GM23248 (cell line): Measurements from ENCODE around the gene LIFR. TPM values are rescaled to one million over a fixed set of nuclear protein-coding genes. Genes with fewer than 3 reads are reported as not detected.

Source experiments
- DNase-seq: peaks from one replicate; pipeline ENCODE4 v3.0.0-alpha.2; 2015
- H2AFZ ChIP-seq: fragments of 200-600 bp; sonication (generic); 2 replicates; pipeline ENCODE4 v1.6.1; 2016; ENCODE audit warnings: antibody characterized with exemption
- H3F3A ChIP-seq: fragments of 200-600 bp; sonication (generic); 2 replicates; pipeline ENCODE4 v1.6.1; 2016; ENCODE audit warnings: mild to moderate bottlenecking, antibody characterized with exemption, mixed run types; ENCODE audit not compliant: insufficient read depth
- H3K27ac ChIP-seq: fragments of 200-600 bp; sonication (generic); 2 replicates; pipeline ENCODE4 v1.5.1; 2016; ENCODE audit warnings: mild to moderate bottlenecking
- H3K27me3 ChIP-seq: fragments of 200-600 bp; sonication (generic); replicated peaks from 2 replicates; pipeline ENCODE4 v1.6.1; 2016; ENCODE audit warnings: mild to moderate bottlenecking; ENCODE audit not compliant: insufficient read depth
- H3K36me3 ChIP-seq: fragments of 200-600 bp; sonication (generic); 2 replicates; pipeline ENCODE4 v1.6.1; 2016; ENCODE audit warnings: low read depth, mild to moderate bottlenecking
- H3K4me1 ChIP-seq: fragments of 200-600 bp; sonication (generic); 2 replicates; pipeline ENCODE4 v1.6.1; 2016; ENCODE audit warnings: mild to moderate bottlenecking; ENCODE audit not compliant: insufficient read depth
- H3K4me2 ChIP-seq: fragments of 200-600 bp; sonication (generic); one replicate; pipeline ENCODE4 v1.6.1; 2016; ENCODE audit warnings: mild to moderate bottlenecking; ENCODE audit not compliant: unreplicated experiment
- H3K4me3 ChIP-seq: fragments of 200-600 bp; sonication (generic); 2 replicates; pipeline ENCODE4 v1.5.1; 2016; ENCODE audit warnings: mild to moderate bottlenecking
- H3K79me2 ChIP-seq: fragments of 200-600 bp; sonication (generic); 2 replicates; pipeline ENCODE4 v1.6.1; 2016; ENCODE audit warnings: mild to moderate bottlenecking; ENCODE audit not compliant: insufficient read depth
- H3K9ac ChIP-seq: fragments of 200-600 bp; sonication (generic); 2 replicates; pipeline ENCODE4 v1.6.1; 2016; ENCODE audit warnings: mild to moderate bottlenecking
- H3K9me2 ChIP-seq: fragments of 200-600 bp; sonication (generic); 2 replicates; pipeline ENCODE4 v1.6.1; 2016; ENCODE audit warnings: mixed run types, mild to moderate bottlenecking, moderate library complexity; ENCODE audit not compliant: insufficient read depth
- H3K9me3 ChIP-seq: fragments of 200-600 bp; sonication (generic); one replicate; pipeline ENCODE4 v1.6.1; 2017; ENCODE audit warnings: low read depth
- H4K20me1 ChIP-seq: fragments of 200-600 bp; sonication (generic); 2 replicates; pipeline ENCODE4 v1.6.0; 2016; ENCODE audit not compliant: insufficient read depth
- EZH2 ChIP-seq: fragments of 200-600 bp; sonication (generic); IDR thresholded peaks from 2 replicates; pipeline ENCODE4 v1.6.1; 2018; ENCODE audit warnings: antibody characterized with exemption, mild to moderate bottlenecking; ENCODE audit not compliant: insufficient read depth, poor library complexity, severe bottlenecking
- EZH2phosphoT487 ChIP-seq: fragments of 200-600 bp; sonication (generic); IDR thresholded peaks from 2 replicates; pipeline ENCODE4 v1.6.1; 2018; ENCODE audit warnings: antibody characterized with exemption, moderate library complexity, mild to moderate bottlenecking, low read depth; ENCODE audit not compliant: insufficient read depth
- WGBS, 2 experiments: methylation state at CpG; one replicate each; pipeline ENCODE4 v1.1.6; 2015 to 2017; ENCODE audit warnings: low lambda C conversion rate in 2 of 2, low coverage in 1 of 2; ENCODE audit errors: missing lambda C conversion rate in 2 of 2; 5-methylcytosine and 5-hydroxymethylcytosine counted together
- in situ Hi-C: fragments of 300-500 bp; cut with MboI; formaldehyde crosslinking; loops from 2 replicates; pipeline ENCODE4 v1.15.0; 2020
- polyA plus RNA-seq: library from polyadenylated mRNA; unstranded; fragments of >200 nt; fragmentation: Nextera tagmentation; extraction: Ambion mirVana; gene quantifications from 2 replicates; pipeline ENCODE4 v1.2.1, GENCODE V29; 2016
- total RNA-seq: library from RNA; depleted of rRNA; stranded (reverse); fragments of >200 nt; shearing (Covaris generic); gene quantifications from 2 replicates; pipeline ENCODE4 v1.2.3, GENCODE V29; 2014

LIFR gene
- total and polyA plus RNA-seq, 2 experiments from 2014 or later = 6.9 to 8.1 TPM

DNA sequence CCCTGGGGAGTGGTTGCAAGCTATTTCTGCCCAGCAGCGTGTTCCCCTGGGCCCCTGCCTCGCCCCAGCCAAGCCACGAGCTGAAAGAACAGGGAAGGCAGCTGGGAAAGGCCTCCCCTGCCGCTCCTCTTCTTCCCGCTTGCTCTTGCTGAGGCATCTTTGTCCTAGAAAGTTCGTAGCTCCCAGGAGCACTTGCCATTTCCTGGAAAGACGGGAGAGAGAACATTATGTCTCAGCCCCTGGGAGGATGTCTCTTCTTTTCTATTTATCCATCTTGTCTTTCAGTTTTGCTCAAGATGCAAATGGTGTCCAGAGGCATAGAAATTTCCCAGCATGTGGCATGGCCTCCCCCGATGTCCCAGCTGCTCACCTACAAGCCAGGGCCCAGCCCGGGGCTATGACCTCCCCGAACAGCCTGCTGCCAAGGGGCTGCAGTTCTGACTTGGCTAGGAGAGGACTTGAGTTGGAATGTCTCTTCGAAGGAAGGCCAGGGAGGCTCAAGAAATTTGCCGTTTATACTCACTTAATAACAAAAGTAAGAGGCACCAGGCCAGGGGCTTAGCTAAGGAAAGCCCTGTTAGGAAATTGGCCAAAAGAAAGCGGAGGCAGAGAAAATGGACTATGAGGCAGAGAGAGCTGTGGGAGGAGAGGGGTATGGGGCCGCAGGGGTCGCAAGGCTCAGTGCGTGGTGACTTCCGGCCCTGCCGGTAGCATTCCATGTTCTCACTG, 87.3 kb downstream of the LIFR start:
- H3K4me2 ChIP-seq = no peak overlapping the region
- no peak overlapping the region for H2AFZ ChIP-seq
- WGBS, 2 experiments = 65 to 74% methylated on average over 18 of the region's 18 CpGs
- H3K4me3 ChIP-seq = no peak overlapping the region
- no peak overlapping the region for H3K9ac ChIP-seq
- H3K4me1 ChIP-seq = peaks cover 41% of the 10 kb centered on the region
- TF ChIP-seq EZH2phosphoT487 (no peak), EZH2 (no peak)
- H3K36me3 ChIP-seq = no peaks in the 10 kb centered on the region
- H4K20me1 ChIP-seq = no peaks in the 10 kb centered on the region
- H3K9me3 ChIP-seq = no peaks in the 10 kb centered on the region
- H3K27ac ChIP-seq = no peak overlapping the region
- in situ Hi-C loops = no loop called here
- DNase-seq = no peak
- no peaks in the 10 kb centered on the region for H3K9me2 ChIP-seq
- no peaks in the 10 kb centered on the region for H3K79me2 ChIP-seq
- H3F3A ChIP-seq = peaks cover 21% of the 10 kb centered on the region
- no peaks in the 10 kb centered on the region for H3K27me3 ChIP-seq

- in situ Hi-C loops = no loop called here
- H3K9ac ChIP-seq = no peak overlapping the region
- TF ChIP-seq EZH2 (no peak), EZH2phosphoT487 (no peak)
- no peaks in the 10 kb centered on the region for H3K27me3 ChIP-seq
- no peaks in the 10 kb centered on the region for H3K36me3 ChIP-seq
- peak overlapping the region; percentile 53 for H3K4me2 ChIP-seq
- no peaks in the 10 kb centered on the region for H3K79me2 ChIP-seq
- H3F3A ChIP-seq = peaks cover 28% of the 10 kb centered on the region
- H3K27ac ChIP-seq = peak overlapping the region; percentile 24; the same call in 1 of the 2 replicates
- peak; percentile 97 for DNase-seq
- peaks cover 49% of the 10 kb centered on the region for H3K4me1 ChIP-seq
- no peak overlapping the region for H2AFZ ChIP-seq
- 33 to 37% methylated on average over 12 of the region's 12 CpGs for WGBS, 2 experiments
- no peak overlapping the region for H3K4me3 ChIP-seq
- H3K9me3 ChIP-seq = no peaks in the 10 kb centered on the region
- no peaks in the 10 kb centered on the region for H4K20me1 ChIP-seq
- no peaks in the 10 kb centered on the region for H3K9me2 ChIP-seq
These were observed 88.2 kb downstream of the LIFR start for GRCh38 chr5:38468202-38468673.

DNA sequence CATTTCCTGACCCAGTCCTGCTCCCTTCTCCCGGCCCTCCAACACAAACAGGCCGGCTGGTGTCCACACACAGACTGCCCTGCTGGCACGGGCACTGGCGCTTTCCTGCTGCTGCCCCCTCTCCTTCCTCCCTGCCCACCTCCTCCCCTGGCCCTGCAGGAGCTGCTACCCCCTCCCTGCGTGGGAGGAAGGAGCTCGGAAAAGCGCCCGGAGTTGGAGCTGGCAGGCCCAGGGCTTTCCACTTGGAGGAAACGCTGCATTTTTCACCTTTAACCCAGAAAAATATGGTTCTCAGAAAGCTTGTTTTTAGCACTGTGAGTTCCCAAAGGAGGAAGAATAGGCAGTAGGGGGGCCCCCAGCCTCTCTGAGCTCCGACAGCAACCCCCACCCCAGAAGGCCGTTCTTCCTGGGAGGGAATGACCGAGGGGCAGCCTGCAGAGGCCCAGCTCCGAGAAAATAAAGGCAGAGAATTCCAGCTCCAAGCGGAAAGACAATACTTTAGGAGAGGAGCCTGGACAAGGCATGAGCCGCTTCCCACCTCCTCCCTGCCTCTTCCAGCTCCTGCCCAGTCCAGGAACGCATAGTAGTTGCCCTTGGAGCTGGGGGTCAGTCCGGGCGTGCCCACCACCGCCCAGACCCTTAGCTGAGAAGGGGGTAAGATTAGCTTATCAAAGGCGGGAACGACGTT, 88.9 kb downstream of the LIFR start:
- Histone ChIP-seq H3K9me2 (no peaks in the 10 kb centered on the region), H3K36me3 (no peaks in the 10 kb centered on the region), H2AFZ (peak overlapping the region; percentile 61), H3F3A (peaks cover 35% of the 10 kb centered on the region), H3K27me3 (no peaks in the 10 kb centered on the region), H3K4me1 (peaks cover 55% of the 10 kb centered on the region), H4K20me1 (no peaks in the 10 kb centered on the region), H3K4me2 (peak overlapping the region; percentile 53), H3K4me3 (no peak overlapping the region), H3K9ac (peak overlapping the region; percentile 37; the same call in 1 of the 2 replicates), H3K79me2 (no peaks in the 10 kb centered on the region), H3K27ac (peak overlapping the region; percentile 16; the same call in 1 of the 2 replicates), H3K9me3 (no peaks in the 10 kb centered on the region)
- WGBS, 2 experiments = 15 to 18% methylated on average over 18 to 21 of the region's 22 CpGs
- in situ Hi-C loops = no loop called here
- no peak for TF ChIP-seq EZH2
- TF ChIP-seq EZH2phosphoT487 = no peak
- DNase-seq = peak; percentile 65

GRCh38 chr5:38466424-38467189, 89.8 kb downstream of the LIFR start:
- DNase-seq = peak; percentile 39
- no peaks in the 10 kb centered on the region for H3K9me3 ChIP-seq
- no peaks in the 10 kb centered on the region for H4K20me1 ChIP-seq
- H3K36me3 ChIP-seq = no peaks in the 10 kb centered on the region
- peak overlapping the region; percentile 61 for H2AFZ ChIP-seq
- no peaks in the 10 kb centered on the region for H3K9me2 ChIP-seq
- in situ Hi-C loops = no loop called here
- 48 to 58% methylated on average over 22 to 24 of the region's 24 CpGs for WGBS, 2 experiments
- H3K27ac ChIP-seq = no peak overlapping the region
- peaks cover 35% of the 10 kb centered on the region for H3F3A ChIP-seq
- TF ChIP-seq EZH2 = no peak
- peaks cover 55% of the 10 kb centered on the region for H3K4me1 ChIP-seq
- no peak overlapping the region for H3K4me3 ChIP-seq
- H3K9ac ChIP-seq = peak overlapping the region; percentile 37; the same call in 1 of the 2 replicates
- H3K79me2 ChIP-seq = no peaks in the 10 kb centered on the region
- H3K27me3 ChIP-seq = no peaks in the 10 kb centered on the region
- H3K4me2 ChIP-seq = peak overlapping the region; percentile 53
